ENCODE data around the gene KCNIP1.

The KCNIP1 gene

DNA sequence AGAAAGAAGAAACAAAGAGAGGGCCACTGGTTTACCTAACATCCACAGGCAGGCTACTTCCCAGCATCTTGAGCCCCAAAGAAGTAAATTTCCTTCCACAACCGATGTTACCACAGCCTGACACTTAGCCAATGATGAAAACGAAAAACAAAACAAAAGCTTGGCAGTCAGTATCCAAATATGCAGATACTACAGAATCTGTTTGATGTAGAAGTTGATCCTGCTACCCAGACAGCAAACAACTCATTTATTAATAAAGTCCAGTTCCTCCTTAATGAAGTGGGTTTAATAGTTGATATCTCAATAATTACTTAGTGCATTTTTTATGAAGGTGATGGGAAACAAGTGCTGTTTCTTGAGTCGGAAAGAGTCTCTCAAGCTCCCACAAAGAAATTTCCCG lies 212.6 kb downstream of the KCNIP1 start:
- no peak for DNase-seq (ENCODE audit: low read depth)

DNA sequence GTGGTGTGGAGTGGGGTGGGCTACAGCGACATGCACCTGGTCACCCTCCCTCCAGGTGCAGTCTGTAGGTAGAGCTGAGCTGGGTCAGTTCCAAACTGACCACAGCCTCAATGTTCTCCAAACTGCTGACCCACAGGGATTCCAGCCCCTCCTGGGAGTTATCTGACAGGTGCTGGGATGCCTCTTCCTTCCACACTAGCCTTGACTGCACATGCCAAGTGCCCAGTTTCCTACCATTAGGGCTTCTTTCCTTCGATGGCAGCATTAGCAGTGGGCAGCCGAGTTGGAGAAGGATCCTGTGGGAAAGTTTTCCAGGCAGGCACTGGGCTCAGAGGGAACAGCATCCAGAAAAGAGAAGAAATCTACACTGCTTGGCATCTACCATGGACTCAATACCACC lies 215.7 kb downstream of the KCNIP1 start:
- no peak for DNase-seq (ENCODE audit: low read depth)

DNA sequence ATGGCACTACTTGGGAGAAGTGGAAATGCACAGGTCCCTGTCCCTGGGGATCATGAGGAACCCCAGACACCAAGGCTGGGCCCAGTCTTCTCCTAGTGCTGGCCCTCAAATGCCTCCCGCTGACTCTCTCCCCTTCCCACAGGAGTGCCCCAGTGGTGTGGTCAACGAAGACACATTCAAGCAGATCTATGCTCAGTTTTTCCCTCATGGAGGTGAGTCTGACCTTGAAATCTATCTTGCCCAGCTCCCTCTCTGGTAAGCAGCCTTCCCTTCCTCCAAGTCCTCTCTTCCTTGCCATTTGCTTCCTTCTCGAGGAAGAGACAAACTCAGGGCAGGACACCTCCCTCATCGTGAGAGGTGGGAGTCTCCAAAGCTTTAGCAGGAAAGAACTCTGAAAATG lies 216.4 kb downstream of the KCNIP1 start:
- no peak for DNase-seq (ENCODE audit: low read depth)

DNA sequence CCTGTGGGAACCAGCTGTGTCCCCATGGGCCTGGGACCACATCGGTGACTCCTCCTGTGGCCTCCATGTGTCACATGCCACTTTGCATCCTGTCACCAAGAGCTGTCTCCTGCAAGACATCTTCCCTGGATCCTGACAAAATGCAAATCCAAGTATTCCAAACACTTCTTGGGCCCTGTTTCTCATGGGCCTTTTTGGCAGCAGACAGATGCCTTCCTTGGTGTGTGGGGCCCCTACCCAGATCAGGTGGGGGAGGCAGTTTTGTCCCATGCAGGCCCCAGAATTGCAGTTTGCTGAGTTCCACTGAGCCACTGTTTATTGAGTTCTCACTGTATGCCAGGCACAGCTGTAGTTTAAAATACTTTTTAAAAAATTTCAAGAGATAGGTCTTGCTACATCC lies 217.2 kb downstream of the KCNIP1 start:
- no peak for DNase-seq (ENCODE audit: low read depth)

DNA sequence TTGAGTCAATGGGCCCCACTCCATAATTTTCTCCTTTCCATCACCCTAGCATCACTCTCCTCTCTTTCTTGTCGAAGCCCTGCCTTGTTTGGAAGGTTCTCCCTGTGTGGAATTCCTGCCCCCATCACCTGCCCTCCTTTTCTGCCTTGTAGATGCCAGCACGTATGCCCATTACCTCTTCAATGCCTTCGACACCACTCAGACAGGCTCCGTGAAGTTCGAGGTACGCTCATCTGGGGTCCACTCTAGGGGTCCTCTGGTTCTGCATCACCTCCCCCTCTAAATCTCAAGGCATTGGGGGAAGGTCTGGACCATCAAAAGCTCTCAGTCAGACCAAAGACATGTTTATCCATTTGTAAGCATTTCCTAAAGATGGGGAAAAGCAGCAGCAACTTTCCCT lies 217.9 kb downstream of the KCNIP1 start:
- DNase-seq (ENCODE audit: low read depth): no peak

DNA sequence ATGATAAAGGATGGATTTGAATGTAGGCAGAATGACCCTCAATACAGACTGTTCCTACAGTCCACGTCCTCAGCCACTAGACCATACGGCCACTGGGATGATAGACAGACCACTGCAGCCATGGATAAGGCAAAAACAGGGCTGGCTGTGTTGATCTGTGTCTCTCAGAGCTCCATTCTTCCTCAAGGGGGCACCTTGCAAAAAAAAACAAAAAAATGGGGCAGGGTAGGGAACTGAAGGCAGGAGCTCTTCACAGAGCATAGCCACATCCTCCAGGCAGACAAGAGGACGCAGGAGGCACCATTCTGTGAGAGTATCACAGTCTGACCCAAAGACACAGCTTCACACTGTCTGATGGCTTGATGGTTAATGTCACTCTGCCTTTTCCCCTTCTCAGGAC lies 218.5 kb downstream of the KCNIP1 start:
- DNase-seq (ENCODE audit: low read depth): no peak

DNA sequence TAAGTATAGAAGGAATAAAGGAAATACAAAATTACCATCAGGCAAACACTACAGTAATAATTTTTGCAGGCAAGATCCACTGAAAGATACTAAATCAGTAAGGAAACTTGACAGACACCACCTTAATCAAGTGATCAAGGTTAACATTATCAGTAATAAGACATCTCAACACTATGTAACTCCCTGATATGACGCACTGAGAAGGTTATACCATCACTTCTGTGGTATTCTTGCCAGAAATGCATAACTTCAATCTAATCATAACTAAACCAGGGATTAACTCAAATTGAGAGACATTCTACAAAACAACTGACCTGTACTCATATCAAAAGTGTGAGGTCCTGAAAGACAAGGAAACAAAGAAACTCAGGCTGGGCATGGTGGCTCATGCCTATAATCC lies 227.2 kb downstream of the KCNIP1 start:
- no peak for DNase-seq (ENCODE audit: low read depth)

DNA sequence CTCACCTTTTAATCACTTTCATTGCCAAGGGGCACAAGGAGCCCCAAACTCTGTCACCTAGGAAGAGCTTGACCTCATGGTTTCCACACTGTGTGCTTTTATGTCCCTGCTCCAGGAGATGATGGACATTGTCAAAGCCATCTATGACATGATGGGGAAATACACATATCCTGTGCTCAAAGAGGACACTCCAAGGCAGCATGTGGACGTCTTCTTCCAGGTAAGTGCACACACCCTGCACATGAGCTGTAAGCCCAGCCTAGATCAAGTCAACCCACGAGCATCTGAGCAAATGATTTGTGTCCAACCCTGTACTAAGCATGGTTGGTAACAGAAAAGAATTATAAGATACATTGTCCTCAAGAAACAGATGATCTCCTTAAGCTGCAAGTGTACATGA lies 228.9 kb downstream of the KCNIP1 start:
- no peak for DNase-seq (ENCODE audit: low read depth)

DNA sequence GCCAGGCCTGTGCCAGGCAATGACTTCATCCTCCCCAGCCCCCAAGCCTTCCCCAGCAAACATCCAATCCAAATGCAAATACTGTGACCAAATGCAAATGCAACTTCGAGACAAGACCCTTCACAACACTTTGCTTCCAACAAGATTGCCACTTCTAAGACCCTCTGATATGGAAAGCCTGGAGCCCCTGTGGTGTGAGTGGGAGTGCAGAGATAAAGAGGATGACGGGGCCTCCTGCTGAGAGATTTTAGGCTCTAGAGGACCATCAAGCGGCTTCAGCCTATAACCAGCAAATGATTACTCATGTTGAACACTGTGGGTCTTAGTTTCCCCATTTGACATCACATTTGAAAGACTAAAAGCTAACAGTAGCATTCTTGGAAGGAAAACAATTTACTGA lies 233.1 kb downstream of the KCNIP1 start:
- no peak for DNase-seq (ENCODE audit: low read depth)

DNA sequence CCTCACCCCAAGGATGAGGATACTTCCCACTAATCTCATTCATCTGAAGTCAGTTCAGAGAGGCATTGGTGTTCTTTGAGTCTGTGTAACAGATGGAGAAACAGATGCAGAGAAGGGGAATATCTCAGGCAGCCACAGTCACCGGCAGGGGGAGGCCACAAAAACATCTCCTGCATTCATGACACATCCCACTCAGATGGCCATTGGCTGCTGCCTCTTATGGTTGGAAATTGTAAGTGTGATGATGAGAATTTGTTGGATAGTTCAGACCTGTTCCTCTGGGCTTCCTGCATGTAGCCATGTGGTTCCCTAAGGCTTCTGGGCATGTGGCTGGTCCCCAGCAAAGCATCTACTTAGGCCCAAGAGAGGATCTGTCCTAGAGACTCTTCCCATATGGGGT lies 233.8 kb downstream of the KCNIP1 start:
- DNase-seq (ENCODE audit: low read depth): no peak

DNA sequence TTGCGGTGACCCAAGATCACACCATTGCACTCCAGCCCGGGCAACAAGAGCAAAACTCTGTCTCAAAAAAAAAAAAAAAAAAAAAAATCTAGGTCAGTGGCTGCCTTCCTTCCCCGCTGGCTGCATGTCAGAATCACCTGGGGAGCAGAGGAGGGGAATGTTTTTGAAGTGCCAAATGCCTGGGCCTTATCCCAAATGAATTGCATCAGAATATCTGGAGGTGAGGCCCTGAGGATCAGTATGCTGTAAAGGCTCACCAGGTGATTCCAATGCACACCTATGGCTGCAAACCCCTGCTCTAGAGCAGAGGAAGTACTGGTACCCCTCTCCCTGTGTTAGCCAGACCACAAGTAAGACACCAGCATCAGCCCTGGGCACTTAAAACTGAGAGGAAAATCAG lies 235.0 kb downstream of the KCNIP1 start:
- no peak for DNase-seq (ENCODE audit: low read depth)

DNA sequence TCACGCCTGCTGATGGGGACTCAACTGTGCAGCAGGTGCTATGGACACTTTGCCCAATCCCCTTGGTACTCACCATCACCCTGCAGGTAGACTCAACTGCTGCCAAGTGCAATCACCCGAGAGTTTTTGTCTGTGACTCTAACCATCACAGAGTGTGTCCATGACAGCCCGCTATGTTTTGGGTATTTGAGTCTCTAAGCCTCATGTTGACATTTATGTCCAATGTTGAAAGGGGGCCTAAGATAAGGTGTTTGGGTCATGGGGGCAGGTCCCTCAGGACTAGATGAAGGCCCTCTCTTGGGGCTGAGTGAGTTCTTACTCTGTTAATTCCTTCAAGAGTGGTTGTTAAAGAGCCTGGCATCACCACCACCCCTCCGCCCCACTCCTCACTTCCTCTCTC lies 235.6 kb downstream of the KCNIP1 start:
- no peak for DNase-seq (ENCODE audit: low read depth)

DNA sequence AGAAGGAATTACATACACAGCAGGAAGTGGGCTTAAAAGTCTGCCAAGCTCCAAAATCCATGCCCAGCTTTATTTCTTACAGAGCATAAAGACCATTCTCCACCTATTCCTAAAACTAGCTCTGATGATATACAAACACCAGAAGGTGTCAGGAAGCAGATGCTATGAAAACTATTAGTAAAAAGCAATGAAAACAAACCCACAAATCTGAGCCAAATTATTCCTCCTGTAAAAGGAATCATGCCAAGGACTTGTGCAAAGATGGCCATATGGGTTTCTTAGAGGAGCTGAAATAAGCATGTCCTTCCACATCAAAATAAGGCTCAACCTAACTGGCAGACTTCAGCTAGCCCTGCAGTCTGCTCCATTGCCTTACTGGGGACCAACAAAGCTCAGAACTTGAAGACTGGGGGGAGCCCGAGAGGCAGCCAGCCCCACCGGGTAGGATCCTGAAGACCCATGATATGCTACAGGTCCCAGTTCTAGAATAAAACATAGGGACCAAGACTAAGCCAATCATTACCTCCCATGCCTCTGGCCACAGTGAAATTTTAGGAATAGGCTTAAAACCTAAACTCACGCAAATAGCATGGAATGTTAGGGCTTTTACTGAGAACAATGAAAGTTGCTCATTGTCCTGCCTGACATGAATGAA lies 236.9 kb downstream of the KCNIP1 start:
- DNase-seq (ENCODE audit: low read depth): no peak

DNA sequence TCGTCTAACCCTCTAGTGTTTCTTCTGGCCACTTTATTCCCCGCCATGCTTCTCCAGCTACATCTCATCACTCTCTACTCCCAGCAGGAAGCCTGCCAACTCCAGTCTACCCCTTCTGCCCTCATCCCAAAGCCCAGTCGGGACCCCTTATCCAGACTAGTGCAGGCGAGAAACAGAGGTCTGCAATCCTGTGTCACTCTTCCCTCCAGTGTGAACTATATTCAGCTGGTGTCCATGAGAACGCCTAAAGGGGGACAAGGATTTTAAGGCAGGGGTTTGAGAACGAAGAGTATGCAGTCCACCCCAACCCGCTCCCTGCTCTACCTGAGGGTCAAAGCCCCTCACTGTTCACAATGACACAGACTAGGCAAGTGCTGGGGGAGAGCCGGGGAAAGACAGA lies 238.0 kb downstream of the KCNIP1 start:
- DNase-seq (ENCODE audit: low read depth): no peak

DNA sequence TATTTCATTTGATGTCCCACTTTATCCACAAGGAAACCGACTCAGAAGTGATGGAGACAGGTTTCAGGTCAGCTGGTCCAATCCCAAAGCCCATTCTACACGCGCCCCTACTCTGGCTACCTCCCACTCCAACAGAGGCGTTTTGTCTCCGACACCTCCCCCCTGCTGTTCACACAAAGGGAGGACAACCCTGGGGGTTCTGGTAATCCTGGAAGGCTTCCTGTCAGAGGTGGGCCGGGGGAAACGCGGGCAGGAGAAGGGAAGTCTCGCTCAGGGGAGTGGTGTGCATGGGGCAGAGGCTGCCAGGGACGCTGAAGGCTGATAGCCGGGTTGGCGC lies 240.0 kb downstream of the KCNIP1 start:
- DNase-seq (ENCODE audit: low read depth): no peak

DNA sequence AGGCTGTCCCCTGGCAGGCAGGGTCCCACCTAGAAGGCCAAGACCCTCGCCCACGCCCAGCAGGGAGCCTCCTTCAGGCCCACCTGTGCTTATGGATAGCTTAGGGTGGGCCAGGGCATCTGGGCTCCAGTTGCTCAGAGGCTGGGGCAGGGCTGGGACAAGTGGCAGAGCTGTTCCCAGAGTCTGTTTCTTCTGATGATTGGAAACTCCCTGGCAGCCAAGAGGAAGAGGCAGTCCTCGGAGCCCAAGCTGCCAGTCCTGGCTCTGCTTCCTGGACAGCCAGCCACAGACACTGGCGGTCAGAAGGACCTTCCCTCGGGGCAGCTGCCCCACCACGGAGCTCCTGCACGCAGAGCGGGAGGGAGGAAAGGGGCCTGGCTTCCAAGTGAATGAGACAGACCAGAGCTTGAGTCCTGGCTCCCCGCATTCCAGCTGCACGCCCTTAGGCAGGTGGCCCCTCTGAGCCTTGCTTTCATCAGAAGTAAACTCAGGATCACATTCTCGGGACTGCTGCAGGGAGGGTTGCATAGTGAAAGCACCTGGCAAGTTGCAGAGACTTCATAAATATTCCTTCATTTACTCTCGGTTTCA lies 241.8 kb downstream of the KCNIP1 start:
- no peak for DNase-seq (ENCODE audit: low read depth)

DNA sequence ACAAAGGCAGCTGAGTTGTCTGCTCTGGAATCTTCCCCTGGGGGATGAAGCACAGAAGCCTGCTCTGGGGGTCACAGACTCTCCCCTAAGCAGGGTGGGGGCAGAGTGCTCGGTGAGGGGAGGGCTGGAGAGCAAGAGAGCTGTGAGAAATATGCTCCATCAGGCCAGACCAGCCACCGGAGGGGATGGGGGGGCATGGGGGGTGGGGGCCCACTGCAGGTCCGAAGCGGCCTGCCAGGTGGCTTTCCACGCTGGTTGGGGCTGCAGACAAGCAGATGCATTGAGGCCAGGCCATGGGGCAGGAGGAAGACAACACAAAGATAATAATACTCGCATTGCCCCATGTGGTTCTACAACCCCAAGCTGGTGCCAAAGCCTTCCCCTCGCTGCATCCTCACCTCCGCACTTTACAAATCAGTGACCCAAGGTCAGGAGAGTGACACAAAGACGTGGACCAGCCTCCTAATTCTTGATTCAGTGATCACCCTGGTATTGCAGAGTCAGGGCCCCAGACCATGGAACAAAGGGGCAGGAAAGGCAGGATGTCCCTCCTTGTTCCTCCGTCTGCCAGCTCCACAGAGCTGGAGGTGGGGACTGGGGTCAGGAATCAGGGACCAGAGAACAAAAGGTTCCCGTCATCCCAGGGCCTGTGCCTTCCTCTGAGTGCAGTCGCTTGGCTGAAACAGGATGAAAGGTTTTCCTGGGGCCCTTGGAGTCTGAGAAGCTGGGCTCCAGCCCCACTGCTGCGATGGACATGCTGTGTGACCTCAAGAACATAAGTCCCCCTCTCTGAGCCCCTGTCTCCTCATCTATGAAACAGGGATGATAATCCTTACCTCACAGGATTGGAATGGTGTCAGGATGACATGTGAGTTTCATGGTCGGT lies 242.5 kb downstream of the KCNIP1 start:
- DNase-seq (ENCODE audit: low read depth): no peak

DNA sequence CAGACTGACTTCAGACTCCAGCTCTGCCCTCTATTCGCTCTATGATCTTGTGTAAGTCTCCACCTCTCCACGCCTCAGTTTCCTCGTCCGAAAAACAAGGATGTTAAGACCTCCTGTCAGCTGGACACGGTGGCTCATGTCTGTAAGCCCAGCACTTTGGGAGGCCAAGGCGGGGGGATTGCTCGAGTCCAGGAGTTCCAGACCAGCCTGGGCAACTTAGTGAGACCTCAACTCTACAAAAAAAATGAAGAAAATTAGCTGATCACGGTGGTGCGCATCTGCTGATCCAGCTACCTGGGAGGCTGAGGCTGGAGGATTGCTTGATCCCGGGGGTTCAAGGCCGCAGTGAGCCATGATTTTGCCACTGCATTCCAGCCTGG lies 243.1 kb downstream of the KCNIP1 start:
- no peak for DNase-seq (ENCODE audit: low read depth)

DNA sequence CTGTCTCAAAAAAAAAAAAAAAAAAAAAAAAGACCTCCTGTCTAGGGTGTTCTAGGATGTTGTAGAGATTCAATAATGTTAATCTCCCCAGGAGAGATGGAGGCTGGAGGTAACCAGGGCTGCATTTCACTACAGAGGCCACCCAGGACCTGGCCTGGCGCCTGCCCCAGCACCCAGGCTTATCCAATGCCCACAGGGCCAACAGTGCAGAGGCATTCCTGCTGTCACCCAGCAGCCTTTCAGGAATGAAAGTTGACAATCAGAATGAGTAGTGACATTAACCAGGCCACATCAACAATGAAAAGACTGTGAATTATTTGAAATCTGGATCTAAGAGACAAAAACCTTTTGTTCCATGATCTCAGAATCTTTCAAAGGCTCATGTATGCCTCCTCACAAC lies 243.5 kb downstream of the KCNIP1 start:
- DNase-seq (ENCODE audit: low read depth): no peak

DNA sequence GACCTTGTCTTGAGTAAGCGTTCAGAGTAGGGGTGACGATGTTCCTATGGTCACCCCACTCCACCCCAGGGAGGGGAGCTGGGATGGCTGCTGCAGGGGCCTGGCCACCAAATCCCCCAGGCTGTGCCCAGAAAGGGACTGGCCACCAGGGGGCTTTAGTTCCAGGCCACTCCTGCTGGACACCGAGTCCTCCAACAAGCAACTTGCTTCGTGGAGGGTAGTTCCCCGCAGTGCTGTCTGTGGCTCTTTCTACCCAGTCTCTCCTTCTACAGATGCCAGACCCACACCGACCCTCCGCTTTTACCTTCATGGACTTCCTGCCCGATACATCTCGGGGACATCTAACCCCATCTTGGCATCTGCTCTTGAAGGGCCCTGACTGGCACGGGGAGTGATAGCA lies 244.0 kb downstream of the KCNIP1 start:
- no peak for DNase-seq (ENCODE audit: low read depth)

DNA sequence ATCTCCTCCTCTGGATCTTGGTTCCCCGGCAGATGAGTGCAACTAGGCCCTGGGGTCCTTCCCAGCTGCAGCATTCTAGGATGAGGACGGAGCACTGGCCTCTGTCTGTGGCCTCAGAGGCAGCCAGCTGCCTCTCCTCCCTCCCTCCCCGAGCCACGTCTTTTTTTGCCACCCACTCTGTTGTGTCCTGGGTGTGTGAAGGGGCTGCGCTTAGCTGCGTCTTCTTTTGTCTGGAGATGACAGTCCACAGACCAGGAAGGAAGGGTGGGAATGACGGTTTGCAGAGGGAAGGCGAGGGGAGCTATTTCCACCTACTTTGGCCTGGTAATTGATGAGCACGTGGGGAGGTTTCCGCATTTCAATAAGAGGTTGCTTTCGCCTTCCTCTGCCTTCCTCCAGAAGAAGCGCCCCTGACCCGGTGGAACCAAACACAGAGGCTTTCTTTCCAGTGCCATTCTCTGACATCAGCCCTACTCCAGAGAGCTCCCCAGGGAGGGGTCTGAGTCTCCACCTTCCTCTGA lies 245.2 kb downstream of the KCNIP1 start:
- no peak for DNase-seq (ENCODE audit: low read depth)

DNA sequence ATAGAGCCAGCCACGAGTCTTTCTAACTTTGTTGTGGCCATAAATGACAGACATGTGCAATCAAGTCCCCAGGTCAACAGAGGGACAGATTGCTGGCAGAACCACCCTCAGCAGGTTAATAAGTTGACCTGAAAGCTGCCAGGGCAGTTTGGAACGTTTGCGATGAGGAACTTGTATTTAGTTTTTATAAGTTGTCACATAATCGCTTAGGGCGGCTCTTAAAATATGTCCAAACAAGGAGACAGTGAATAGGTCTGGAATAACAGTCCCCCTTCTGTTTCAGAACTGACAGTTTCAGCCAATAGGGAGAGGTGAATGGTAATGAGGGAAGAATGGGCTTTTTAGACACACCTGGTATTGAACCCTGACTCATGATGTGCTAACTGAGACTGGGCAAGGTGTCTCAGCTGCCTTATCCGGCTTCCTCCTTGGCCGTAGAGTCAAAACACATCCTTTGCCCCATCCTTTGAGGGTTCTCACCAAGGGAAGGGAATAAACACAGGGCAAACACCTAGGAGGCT lies 246.2 kb downstream of the KCNIP1 start:
- no peak for DNase-seq (ENCODE audit: low read depth)

DNA sequence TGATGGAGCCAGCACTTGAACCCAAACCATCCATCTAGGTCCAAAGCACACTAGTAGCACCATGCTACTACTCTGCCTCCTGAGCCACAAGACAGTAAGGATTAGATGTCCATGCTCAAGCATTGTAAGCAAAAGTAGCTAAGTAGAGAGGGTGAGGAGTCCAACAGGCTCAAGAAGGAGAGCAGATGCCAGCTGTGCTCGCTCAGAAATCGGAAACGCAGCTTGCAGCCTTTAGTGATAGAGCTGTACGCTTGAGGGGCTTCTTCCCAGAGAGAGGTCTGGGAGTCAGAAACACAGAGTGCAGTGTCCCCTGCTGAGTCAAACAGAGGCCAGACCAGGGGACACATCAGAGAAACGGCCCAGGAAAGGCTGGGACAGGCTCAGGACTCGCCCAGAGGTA lies 247.0 kb downstream of the KCNIP1 start:
- no peak for DNase-seq (ENCODE audit: low read depth)
